ENCODE results near the gene CYP2W1. TPM values are rescaled to one million over a fixed set of nuclear protein-coding genes. Genes with fewer than 3 reads are reported as not detected.

The CYP2W1 gene
- total and polyA plus RNA-seq, 4 donors: 0.05 to 8.1 TPM; not detected in 2

DNA sequence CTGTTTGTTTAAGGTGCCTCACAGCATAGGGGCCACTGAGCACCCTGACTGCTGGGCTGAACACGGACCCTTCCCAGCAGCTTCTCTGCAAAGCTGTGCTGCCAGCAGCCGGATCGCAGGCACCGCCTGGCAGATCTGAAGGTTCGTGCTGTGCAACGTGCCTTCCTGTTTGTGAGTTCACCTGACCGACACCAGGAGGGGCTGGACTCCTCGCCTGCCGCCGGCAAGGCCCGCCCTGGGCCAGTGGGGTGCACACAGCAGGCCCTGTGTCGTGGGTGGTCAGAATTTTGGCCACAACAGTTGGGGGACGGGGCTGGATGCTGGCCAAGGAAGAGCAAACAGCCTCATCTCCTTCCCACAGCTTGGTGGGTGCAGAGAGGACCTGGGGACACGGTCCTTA lies 12.6 kb downstream of the CYP2W1 start:
- no peaks in the 10 kb centered on the region for H3K27me3 ChIP-seq (ENCODE audit: control insufficient read depth in 3 of 3, insufficient read depth in 3 of 3, low read length in 2 of 3)
- ATAC-seq (ENCODE audit: insufficient read depth, low FRiP score) (no peak), DNase-seq (no peak)
- H3K9me3 ChIP-seq (ENCODE audit: control insufficient read depth in 4 of 4, insufficient read depth in 3 of 4, low read length in 3 of 4): no peaks in the 10 kb centered on the region
- H3K4me3 ChIP-seq: no peak overlapping the region
- peaks cover 0 to 10% (median 0%) of the 10 kb centered on the region in 5 donors for H3K4me1 ChIP-seq (ENCODE audit: control insufficient read depth in 5 of 5, insufficient read depth in 5 of 5, low read length in 5 of 5)
- no peak overlapping the region for H3K9ac ChIP-seq (ENCODE audit: insufficient read depth in 1 of 2, low read length in 2 of 2)
- H3K27ac ChIP-seq (ENCODE audit: low read depth in 1 of 2, low read length in 1 of 2): no peak overlapping the region
- 92% methylated on average over 14 of the region's 14 CpGs for WGBS, 2 donors
- peaks cover 0 to 34% (median 5%) of the 10 kb centered on the region in 4 donors for H3K36me3 ChIP-seq (ENCODE audit: control insufficient read depth in 4 of 4, insufficient read depth in 4 of 4, low read length in 4 of 4)
- TF ChIP-seq CTCF (IDR thresholded peaks at IDR 0.05; ENCODE audit: control extremely low read depth, extremely low read depth): no peak

GRCh38 chr7:996079-996872 lies 13.3 kb downstream of the CYP2W1 start:
- Histone ChIP-seq H3K27me3 (ENCODE audit: control insufficient read depth in 3 of 3, insufficient read depth in 3 of 3, low read length in 2 of 3) (no peaks in the 10 kb centered on the region), H3K4me3 (no peak overlapping the region), H3K9me3 (ENCODE audit: control insufficient read depth in 4 of 4, insufficient read depth in 3 of 4, low read length in 3 of 4) (no peaks in the 10 kb centered on the region), H3K4me1 (ENCODE audit: control insufficient read depth in 5 of 5, insufficient read depth in 5 of 5, low read length in 5 of 5) (peaks cover 0 to 5% (median 0%) of the 10 kb centered on the region in 5 donors), H3K27ac (ENCODE audit: low read depth in 1 of 2, low read length in 1 of 2) (no peak overlapping the region), H3K9ac (ENCODE audit: insufficient read depth in 1 of 2, low read length in 2 of 2) (no peak overlapping the region), H3K36me3 (ENCODE audit: control insufficient read depth in 4 of 4, insufficient read depth in 4 of 4, low read length in 4 of 4) (peaks cover 0 to 37% (median 5%) of the 10 kb centered on the region in 4 donors)
- ATAC-seq (ENCODE audit: insufficient read depth, low FRiP score) (no peak), DNase-seq (no peak)
- no peak for TF ChIP-seq CTCF (IDR thresholded peaks at IDR 0.05; ENCODE audit: control extremely low read depth, extremely low read depth)
- 72 to 83% methylated on average over 38 of the region's 38 CpGs for WGBS, 2 donors

DNA sequence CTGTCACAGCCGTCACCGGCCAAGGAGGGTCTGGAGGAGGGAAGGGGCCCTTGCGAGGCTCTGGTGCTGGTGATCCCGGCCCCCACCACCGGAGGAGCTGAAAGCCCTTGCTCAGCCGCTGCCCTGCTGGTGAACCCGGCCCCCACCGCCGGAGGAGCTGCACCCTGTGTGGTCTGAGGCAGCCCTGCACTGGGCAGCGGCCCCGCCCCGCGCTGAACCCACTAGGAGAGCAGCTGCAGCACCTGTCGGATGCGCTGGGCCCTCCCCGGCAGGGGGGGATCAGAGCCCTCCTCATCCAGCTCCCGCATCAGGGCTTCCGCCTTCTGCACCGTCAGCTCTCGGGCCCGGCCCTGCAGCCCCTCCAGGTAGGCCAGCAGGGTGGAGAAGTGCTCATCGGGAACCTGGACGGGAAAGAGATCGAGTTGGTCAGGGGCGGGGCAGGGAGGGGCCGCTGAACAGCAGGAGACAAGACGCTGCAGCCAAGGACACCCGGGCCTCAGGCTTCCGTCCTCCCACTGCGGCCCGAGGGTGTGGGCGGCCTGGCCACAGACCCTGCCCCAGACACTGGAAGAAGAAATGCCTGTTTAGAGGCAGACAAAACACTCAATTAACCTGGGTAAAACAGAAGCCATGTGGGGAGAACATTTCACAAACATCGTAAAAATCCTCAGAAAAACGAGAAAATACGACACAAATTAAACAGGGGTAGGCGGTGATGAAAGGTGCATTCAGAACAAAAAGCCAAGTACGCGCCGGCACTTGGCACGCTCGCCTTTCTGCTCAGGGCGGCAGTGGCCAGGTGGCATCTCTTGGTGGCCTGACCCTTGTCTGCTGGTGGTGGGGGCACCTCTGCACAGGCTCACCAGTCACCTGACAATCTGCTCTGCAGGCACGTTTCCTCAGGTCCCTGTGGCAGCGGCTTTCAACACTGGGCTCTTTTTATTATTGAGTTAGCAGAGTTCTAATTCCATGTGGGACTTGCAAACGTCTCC lies 14.7 kb downstream of the CYP2W1 start:
- ATAC-seq (ENCODE audit: insufficient read depth, low FRiP score) (no peak), DNase-seq (no peak)
- Histone ChIP-seq H3K9me3 (ENCODE audit: control insufficient read depth in 4 of 4, insufficient read depth in 3 of 4, low read length in 3 of 4) (no peaks in the 10 kb centered on the region), H3K36me3 (ENCODE audit: control insufficient read depth in 4 of 4, insufficient read depth in 4 of 4, low read length in 4 of 4) (peaks cover 0 to 37% (median 5%) of the 10 kb centered on the region in 4 donors), H3K4me1 (ENCODE audit: control insufficient read depth in 5 of 5, insufficient read depth in 5 of 5, low read length in 5 of 5) (peaks cover 0 to 5% (median 0%) of the 10 kb centered on the region in 5 donors), H3K9ac (ENCODE audit: insufficient read depth in 1 of 2, low read length in 2 of 2) (no peak overlapping the region), H3K27me3 (ENCODE audit: control insufficient read depth in 3 of 3, insufficient read depth in 3 of 3, low read length in 2 of 3) (no peaks in the 10 kb centered on the region), H3K4me3 (no peak overlapping the region), H3K27ac (ENCODE audit: low read depth in 1 of 2, low read length in 1 of 2) (no peak overlapping the region)
- TF ChIP-seq CTCF (IDR thresholded peaks at IDR 0.05; ENCODE audit: control extremely low read depth, extremely low read depth): no peak
- 90 to 95% methylated on average over 45 of the region's 45 CpGs for WGBS, 2 donors
